ENCODE results near the gene CELA3B. TPM values are rescaled to one million over a fixed set of nuclear protein-coding genes. Genes with fewer than 3 reads are reported as not detected.
A peak's percentile ranks its signal among the peaks of the same experiment; 100 is the strongest.

CELA3B gene
- total and polyA plus RNA-seq, 2 of the 13 experiments (the other 11 are each of a cell fraction or from before 2014, with no cell fraction given), result 0.34 TPM; not detected in 1

- TF ChIP-seq, protein P1, sequence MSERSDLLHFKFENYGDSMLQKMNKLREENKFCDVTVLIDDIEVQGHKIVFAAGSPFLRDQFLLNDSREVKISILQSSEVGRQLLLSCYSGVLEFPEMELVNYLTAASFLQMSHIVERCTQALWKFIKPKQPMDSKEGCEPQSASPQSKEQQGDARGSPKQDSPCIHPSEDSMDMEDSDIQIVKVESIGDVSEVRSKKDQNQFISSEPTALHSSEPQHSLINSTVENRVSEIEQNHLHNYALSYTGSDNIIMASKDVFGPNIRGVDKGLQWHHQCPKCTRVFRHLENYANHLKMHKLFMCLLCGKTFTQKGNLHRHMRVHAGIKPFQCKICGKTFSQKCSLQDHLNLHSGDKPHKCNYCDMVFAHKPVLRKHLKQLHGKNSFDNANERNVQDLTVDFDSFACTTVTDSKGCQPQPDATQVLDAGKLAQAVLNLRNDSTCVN (CRISPR knock-in tag; IDR thresholded peaks at IDR 0.05; ENCODE audit: borderline replicate concordance), result no peak
- no peak for TF ChIP-seq ZNF549 (CRISPR knock-in tag; IDR thresholded peaks at IDR 0.05)
- no peak for TF ChIP-seq NFKBIZ (CRISPR knock-in tag; IDR thresholded peaks at IDR 0.05)
- TF ChIP-seq, protein P2, sequence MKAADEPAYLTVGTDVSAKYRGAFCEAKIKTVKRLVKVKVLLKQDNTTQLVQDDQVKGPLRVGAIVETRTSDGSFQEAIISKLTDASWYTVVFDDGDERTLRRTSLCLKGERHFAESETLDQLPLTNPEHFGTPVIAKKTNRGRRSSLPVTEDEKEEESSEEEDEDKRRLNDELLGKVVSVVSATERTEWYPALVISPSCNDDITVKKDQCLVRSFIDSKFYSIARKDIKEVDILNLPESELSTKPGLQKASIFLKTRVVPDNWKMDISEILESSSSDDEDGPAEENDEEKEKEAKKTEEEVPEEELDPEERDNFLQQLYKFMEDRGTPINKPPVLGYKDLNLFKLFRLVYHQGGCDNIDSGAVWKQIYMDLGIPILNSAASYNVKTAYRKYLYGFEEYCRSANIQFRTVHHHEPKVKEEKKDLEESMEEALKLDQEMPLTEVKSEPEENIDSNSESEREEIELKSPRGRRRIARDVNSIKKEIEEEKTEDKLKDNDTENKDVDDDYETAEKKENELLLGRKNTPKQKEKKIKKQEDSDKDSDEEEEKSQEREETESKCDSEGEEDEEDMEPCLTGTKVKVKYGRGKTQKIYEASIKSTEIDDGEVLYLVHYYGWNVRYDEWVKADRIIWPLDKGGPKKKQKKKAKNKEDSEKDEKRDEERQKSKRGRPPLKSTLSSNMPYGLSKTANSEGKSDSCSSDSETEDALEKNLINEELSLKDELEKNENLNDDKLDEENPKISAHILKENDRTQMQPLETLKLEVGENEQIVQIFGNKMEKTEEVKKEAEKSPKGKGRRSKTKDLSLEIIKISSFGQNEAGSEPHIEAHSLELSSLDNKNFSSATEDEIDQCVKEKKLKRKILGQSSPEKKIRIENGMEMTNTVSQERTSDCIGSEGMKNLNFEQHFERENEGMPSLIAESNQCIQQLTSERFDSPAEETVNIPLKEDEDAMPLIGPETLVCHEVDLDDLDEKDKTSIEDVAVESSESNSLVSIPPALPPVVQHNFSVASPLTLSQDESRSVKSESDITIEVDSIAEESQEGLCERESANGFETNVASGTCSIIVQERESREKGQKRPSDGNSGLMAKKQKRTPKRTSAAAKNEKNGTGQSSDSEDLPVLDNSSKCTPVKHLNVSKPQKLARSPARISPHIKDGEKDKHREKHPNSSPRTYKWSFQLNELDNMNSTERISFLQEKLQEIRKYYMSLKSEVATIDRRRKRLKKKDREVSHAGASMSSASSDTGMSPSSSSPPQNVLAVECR (CRISPR knock-in tag; IDR thresholded peaks at IDR 0.05; ENCODE audit: borderline replicate concordance), result peak; percentile 68; the same call in 1 of the 2 replicates
- TF ChIP-seq ZNF552 (CRISPR knock-in tag; IDR thresholded peaks at IDR 0.05; ENCODE audit: borderline replicate concordance), result no peak
- TF ChIP-seq PTBP1 (IDR thresholded peaks at IDR 0.05; ENCODE audit: low read depth, low read length, poor library complexity, severe bottlenecking), result no peak
- TF ChIP-seq KDM5B (CRISPR knock-in tag; IDR thresholded peaks at IDR 0.05; ENCODE audit: borderline replicate concordance), result peak; percentile 14; the same call in 1 of the 2 replicates
- peak; percentile 87 for TF ChIP-seq ELF3 (CRISPR knock-in tag; IDR thresholded peaks at IDR 0.05)
- peak; percentile 80 for TF ChIP-seq ZNF292 (CRISPR knock-in tag; IDR thresholded peaks at IDR 0.05; ENCODE audit: borderline replicate concordance, low read depth)
- TF ChIP-seq ZZZ3 (CRISPR knock-in tag; IDR thresholded peaks at IDR 0.05; ENCODE audit: borderline replicate concordance), result no peak
- no peak for TF ChIP-seq DNMT1 (CRISPR knock-in tag; IDR thresholded peaks at IDR 0.05)
- TF ChIP-seq, protein P3, sequence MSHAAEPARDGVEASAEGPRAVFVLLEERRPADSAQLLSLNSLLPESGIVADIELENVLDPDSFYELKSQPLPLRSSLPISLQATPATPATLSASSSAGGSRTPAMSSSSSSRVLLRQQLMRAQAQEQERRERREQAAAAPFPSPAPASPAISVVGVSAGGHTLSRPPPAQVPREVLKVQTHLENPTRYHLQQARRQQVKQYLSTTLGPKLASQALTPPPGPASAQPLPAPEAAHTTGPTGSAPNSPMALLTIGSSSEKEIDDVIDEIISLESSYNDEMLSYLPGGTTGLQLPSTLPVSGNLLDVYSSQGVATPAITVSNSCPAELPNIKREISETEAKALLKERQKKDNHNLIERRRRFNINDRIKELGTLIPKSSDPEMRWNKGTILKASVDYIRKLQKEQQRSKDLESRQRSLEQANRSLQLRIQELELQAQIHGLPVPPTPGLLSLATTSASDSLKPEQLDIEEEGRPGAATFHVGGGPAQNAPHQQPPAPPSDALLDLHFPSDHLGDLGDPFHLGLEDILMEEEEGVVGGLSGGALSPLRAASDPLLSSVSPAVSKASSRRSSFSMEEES (CRISPR knock-in tag; IDR thresholded peaks at IDR 0.05), result peak; percentile 52; the same call in 1 of the 2 replicates
- TF ChIP-seq CBFB (CRISPR knock-in tag; IDR thresholded peaks at IDR 0.05), result 0 out of 2 replicates have a peak, but pooled peaks have one; percentile 33
- no peak for TF ChIP-seq USF2 (IDR thresholded peaks at IDR 0.05; ENCODE audit: low read depth, low read length)
- TF ChIP-seq USF2 (CRISPR knock-in tag; IDR thresholded peaks at IDR 0.05; ENCODE audit: borderline replicate concordance), result no peak
These were observed 45.4 kb upstream of the CELA3B start (continued) for GRCh38 chr1:21931171-21932093.

Measured in HepG2 (cell line).